OCI-LY7 (cell line): ENCODE data around the gene CTSG.

Experiments used
- CTCF ChIP-seq: fragments of 200-600 bp; sonication (generic); conservative IDR thresholded peaks from 2 replicates; pipeline ENCODE4 v1.5.1; 2014; ENCODE audit warnings: mild to moderate bottlenecking, antibody characterized with exemption, low read length, moderate library complexity, mixed read lengths
- EZH2phosphoT487 ChIP-seq: fragments of 200-600 bp; sonication (generic); IDR thresholded peaks from 2 replicates; pipeline ENCODE4 v1.6.1; 2018; ENCODE audit warnings: low read depth, borderline replicate concordance, mild to moderate bottlenecking, mixed run types, antibody characterized with exemption, low read length, moderate library complexity, mixed read lengths

GRCh38 chr14:24535737-24536136 is 40.3 kb downstream of the CTSG start:
- TF ChIP-seq CTCF, result no peak
- TF ChIP-seq EZH2phosphoT487, result no peak
